CD4-positive, CD25-positive, alpha-beta regulatory T cell (primary cell): ENCODE measurements around the gene TM9SF3. TPM values are rescaled to one million over a fixed set of nuclear protein-coding genes. Genes with fewer than 3 reads are reported as not detected.
"Not testable (repeated sequence)": the region's sequence is repeated elsewhere in the genome, so short reads cannot be mapped to it uniquely, and the experiment has no call there.

Experiments
- ATAC-seq, 2 donors: fragments of 150-1000 bp; cut with Tn5 transposase; one replicate each; pipeline ENCODE4 v1.10.0; 2021; ENCODE audit warnings: low read depth in 2 of 2, moderate number of reproducible peaks in 2 of 2, moderate library complexity in 1 of 2
- DNase-seq, 3 donors: peaks; one replicate each; pipeline versions ENCODE4 v3.0.0 to v3.0.0-alpha.2; 2012 to 2022; ENCODE audit warnings: mixed read lengths in 1 of 3
- H3K27ac ChIP-seq: one replicate; pipeline ENCODE4 v1.7.0; 2013; ENCODE audit warnings: mild to moderate bottlenecking, low read length; ENCODE audit not compliant: insufficient read depth, poor library complexity, severe bottlenecking
- H3K27me3 ChIP-seq: one replicate; pipeline ENCODE4 v1.7.0; 2013; ENCODE audit warnings: low read length; ENCODE audit not compliant: control insufficient read depth, insufficient read depth
- H3K36me3 ChIP-seq: one replicate; pipeline ENCODE4 v1.7.0; 2013; ENCODE audit warnings: mild to moderate bottlenecking, low read length, moderate library complexity; ENCODE audit not compliant: control insufficient read depth, insufficient read depth
- H3K4me1 ChIP-seq: 2 replicates; pipeline ENCODE4 v1.7.0; 2013; ENCODE audit warnings: mild to moderate bottlenecking, low read length; ENCODE audit not compliant: insufficient read depth, control insufficient read depth, poor library complexity, severe bottlenecking
- H3K4me3 ChIP-seq: one replicate; pipeline ENCODE4 v1.7.0; 2013; ENCODE audit warnings: low read depth, mild to moderate bottlenecking, low read length, moderate library complexity
- H3K9me3 ChIP-seq, 2 experiments: 1 replicate in 1 of 2; 2 replicates in 1 of 2; pipeline ENCODE4 v1.7.0; 2013; ENCODE audit warnings: low read length in 2 of 2, mild to moderate bottlenecking in 1 of 2, moderate library complexity in 1 of 2; ENCODE audit not compliant: control insufficient read depth in 2 of 2
- H3K27ac Mint-ChIP-seq, 3 donors: one replicate each; pipeline ENCODE4 v1.8.0; 2020 to 2022; ENCODE audit warnings: mild to moderate bottlenecking in 3 of 3, mixed read lengths in 3 of 3, moderate library complexity in 2 of 3
- H3K27me3 Mint-ChIP-seq: one replicate; pipeline ENCODE4 v1.8.0; 2022; ENCODE audit warnings: mild to moderate bottlenecking, mixed read lengths
- H3K36me3 Mint-ChIP-seq: one replicate; pipeline ENCODE4 v1.8.0; 2020; ENCODE audit warnings: mixed read lengths
- H3K4me1 Mint-ChIP-seq, 4 donors: one replicate each; pipeline ENCODE4 v1.8.0; 2020 to 2022; ENCODE audit warnings: mixed read lengths in 4 of 4, mild to moderate bottlenecking in 1 of 4
- H3K4me3 Mint-ChIP-seq, 4 donors: one replicate each; pipeline ENCODE4 v1.8.0; 2020 to 2022; ENCODE audit warnings: mild to moderate bottlenecking in 4 of 4, mixed read lengths in 4 of 4, moderate library complexity in 3 of 4
- H3K9me3 Mint-ChIP-seq, 7 donors: one replicate each; pipeline ENCODE4 v1.8.0; 2020 to 2022; ENCODE audit warnings: mixed read lengths in 7 of 7, mild to moderate bottlenecking in 3 of 7, moderate library complexity in 2 of 7
- polyA plus RNA-seq, 4 donors: library from polyadenylated mRNA; unstranded; fragments of 300-500 nt; fragmentation: Illumina TruSeq; gene quantifications; one replicate each; pipeline ENCODE4 v1.2.3, GENCODE V29; 2021
- total RNA-seq: library from RNA; stranded (reverse); gene quantifications from one replicate; pipeline ENCODE4 v1.2.3, GENCODE V29; 2022

TM9SF3 gene
- total and polyA plus RNA-seq, 5 donors from 2014 or later, result 59.9 to 82.8 (median 69.7) TPM

DNA sequence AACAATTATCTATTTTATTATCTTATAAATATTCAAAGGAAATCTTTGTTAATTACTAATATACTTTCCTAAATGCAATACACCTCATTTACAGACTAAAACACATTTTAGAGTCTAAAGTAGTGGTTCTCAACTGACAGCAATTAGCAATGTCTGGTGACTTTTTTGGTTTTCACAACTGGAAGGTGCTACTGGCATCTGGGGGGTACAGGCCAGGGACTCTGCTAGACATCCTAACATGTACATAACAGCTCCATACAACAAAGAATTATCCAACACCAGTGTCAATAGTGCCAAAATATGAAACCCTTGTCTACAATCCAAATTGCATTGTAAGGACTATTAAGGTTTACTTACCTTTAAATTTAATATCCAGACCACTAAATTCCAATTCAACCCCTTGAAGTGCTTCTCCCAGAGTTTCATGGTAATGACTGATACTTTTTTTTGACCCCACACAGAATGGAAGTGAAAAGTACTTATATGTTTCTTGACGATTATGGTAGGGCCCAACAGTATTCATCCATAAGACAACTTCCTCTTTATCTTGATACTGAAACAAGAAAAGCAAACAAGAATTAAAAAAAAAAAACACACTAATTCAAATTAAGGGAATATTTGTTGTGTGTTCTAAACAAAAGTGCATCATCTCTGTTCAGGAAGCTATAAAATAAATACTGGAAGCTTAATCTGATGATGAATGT, 10.4 kb downstream of the TM9SF3 start:
- Mint-ChIP-seq H3K36me3 (peaks cover 35% of the 10 kb centered on the region), H3K4me3 (no peak overlapping the region), H3K9me3 (no peaks in the 10 kb centered on the region), H3K4me1 (peaks cover 64 to 82% (median 66%) of the 10 kb centered on the region in 4 donors), H3K27ac (no peak overlapping the region), H3K27me3 (no peaks in the 10 kb centered on the region)
- no peak overlapping the region for H3K27ac ChIP-seq
- peaks cover 24% of the 10 kb centered on the region for H3K36me3 ChIP-seq
- no peak overlapping the region for H3K4me3 ChIP-seq
- DNase-seq (no peak), ATAC-seq (no peak)
- H3K27me3 ChIP-seq, result no peaks in the 10 kb centered on the region
- H3K9me3 ChIP-seq, result no peaks in the 10 kb centered on the region
- H3K4me1 ChIP-seq, result peaks cover 19% of the 10 kb centered on the region

DNA sequence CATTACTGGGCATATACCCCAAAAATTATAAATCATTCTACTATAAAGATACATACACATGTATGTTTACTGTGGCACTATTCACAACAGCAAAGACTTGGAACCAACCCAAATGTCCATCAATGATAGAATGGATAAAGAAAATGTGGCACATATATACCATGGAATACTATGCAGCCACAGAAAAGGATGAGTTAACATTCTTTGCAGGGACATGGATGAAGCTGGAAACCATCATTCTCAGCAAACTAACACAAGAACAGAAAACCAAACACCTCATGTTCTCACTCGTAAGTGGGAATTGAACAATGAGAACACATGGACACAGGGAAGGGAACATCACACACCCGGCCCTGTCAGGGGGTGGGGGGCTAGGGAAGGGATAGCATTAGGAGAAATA, 12.2 kb downstream of the TM9SF3 start:
- H3K27me3 ChIP-seq, H3K27me3 Mint-ChIP-seq, H3K27ac Mint-ChIP-seq, H3K4me3 ChIP-seq, ATAC-seq, H3K9me3 Mint-ChIP-seq, H3K27ac ChIP-seq, DNase-seq, H3K9me3 ChIP-seq: not testable (repeated sequence)
- Mint-ChIP-seq H3K4me1 (peaks cover 58 to 79% (median 63%) of the 10 kb centered on the region in 4 donors), H3K36me3 (peaks cover 31% of the 10 kb centered on the region), H3K4me3 (peak overlapping the region in 1 of 4 donors; percentile 0)
- peaks cover 25% of the 10 kb centered on the region for H3K36me3 ChIP-seq
- H3K4me1 ChIP-seq, result peaks cover 13% of the 10 kb centered on the region

DNA sequence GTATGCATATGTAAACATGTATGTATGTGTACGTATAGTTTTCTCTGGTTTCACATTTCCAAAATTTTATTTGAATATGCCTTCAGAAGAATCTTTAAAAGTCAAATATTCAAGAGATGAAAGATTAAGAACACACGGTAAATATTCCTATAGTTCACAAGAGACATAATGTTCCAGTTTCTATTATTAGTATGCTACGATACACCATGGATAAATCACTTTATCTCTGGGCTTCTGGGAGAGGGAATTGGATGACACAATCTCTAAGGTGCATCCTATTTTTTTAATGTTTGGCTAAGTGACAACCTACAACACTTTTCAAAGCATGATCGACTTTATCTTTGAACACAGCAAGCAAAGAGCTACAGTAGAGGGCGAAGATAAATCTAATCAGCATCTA, 13.8 kb downstream of the TM9SF3 start:
- H3K9me3 ChIP-seq, result no peaks in the 10 kb centered on the region
- Mint-ChIP-seq H3K36me3 (peaks cover 36% of the 10 kb centered on the region), H3K4me3 (no peak overlapping the region), H3K27ac (peak overlapping the region in 1 of 3 donors; percentile 26), H3K4me1 (peaks cover 57 to 79% (median 65%) of the 10 kb centered on the region in 4 donors), H3K9me3 (no peaks in the 10 kb centered on the region), H3K27me3 (no peaks in the 10 kb centered on the region)
- peaks cover 6% of the 10 kb centered on the region for H3K4me1 ChIP-seq
- H3K36me3 ChIP-seq, result peaks cover 29% of the 10 kb centered on the region
- no peak overlapping the region for H3K4me3 ChIP-seq
- H3K27ac ChIP-seq, result no peak overlapping the region
- DNase-seq, result no peak
- no peaks in the 10 kb centered on the region for H3K27me3 ChIP-seq
- ATAC-seq, result no peak

DNA sequence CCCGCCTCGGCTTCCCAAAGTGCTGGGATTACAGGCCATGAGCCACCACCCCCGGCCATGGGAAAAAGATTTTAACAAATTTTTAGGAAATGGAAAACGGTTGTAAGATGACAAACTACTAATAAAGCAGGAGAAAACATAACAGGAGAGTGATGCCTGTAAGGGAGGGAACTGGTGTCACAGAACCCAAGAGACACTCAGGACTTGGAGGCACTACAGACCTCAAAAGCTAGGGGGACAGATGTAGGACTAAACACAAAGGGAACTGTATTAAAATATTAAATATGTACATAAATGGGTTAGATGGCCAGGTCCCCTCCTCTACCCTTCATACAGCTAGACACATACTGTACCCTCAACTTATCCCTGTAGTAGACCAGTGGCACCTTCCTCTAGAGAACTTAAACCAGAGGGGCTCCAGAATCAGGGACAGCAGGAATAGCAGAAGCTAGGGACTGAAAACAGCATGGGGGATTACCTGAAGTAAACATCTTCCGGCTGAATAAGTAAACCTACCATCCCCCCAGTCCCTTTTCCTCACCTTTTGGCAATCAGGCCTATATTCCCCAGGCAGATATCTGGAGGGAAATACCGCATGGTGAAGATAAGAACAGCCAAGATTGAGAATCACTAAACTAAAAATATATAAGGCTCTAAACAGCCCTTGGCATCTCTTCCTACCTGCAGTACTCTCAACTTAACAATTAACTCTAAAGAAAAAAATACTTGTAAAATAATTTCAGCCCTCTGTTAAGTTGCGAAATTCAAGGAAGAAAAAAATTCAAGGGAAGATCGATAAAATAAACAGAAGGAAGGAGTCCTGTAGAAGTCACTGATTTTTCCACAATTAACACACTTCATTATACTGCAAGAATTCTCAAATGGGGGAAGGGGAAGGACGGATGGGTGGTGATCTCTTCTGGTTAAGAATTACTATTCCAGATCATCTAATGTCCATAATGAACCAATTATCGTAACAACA, 15.5 kb downstream of the TM9SF3 start:
- H3K27ac Mint-ChIP-seq, result no peak overlapping the region
- no peaks in the 10 kb centered on the region for H3K9me3 ChIP-seq
- H3K36me3 ChIP-seq, result peaks cover 42% of the 10 kb centered on the region
- no peak for ATAC-seq
- no peak overlapping the region for H3K4me3 Mint-ChIP-seq
- no peak overlapping the region for H3K27ac ChIP-seq
- peaks cover 45% of the 10 kb centered on the region for H3K36me3 Mint-ChIP-seq
- H3K27me3 ChIP-seq, result no peaks in the 10 kb centered on the region
- no peak for DNase-seq
- H3K4me1 Mint-ChIP-seq, result peaks cover 55 to 79% (median 63%) of the 10 kb centered on the region in 4 donors
- no peak overlapping the region for H3K4me3 ChIP-seq
- no peaks in the 10 kb centered on the region for H3K9me3 Mint-ChIP-seq
- no peaks in the 10 kb centered on the region for H3K27me3 Mint-ChIP-seq
- H3K4me1 ChIP-seq, result peaks cover 8% of the 10 kb centered on the region

GRCh38 chr10:96570511-96570910, 16.3 kb downstream of the TM9SF3 start:
- no peaks in the 10 kb centered on the region for H3K27me3 ChIP-seq
- peaks cover 12% of the 10 kb centered on the region for H3K4me1 ChIP-seq
- H3K4me3 ChIP-seq, result no peak overlapping the region
- H3K27ac Mint-ChIP-seq, result no peak overlapping the region
- H3K27me3 Mint-ChIP-seq, result no peaks in the 10 kb centered on the region
- H3K9me3 Mint-ChIP-seq, result no peaks in the 10 kb centered on the region
- H3K4me3 Mint-ChIP-seq, result no peak overlapping the region
- no peak overlapping the region for H3K27ac ChIP-seq
- DNase-seq (no peak), ATAC-seq (no peak)
- H3K9me3 ChIP-seq, result no peaks in the 10 kb centered on the region
- H3K4me1 Mint-ChIP-seq, result peaks cover 61 to 81% (median 68%) of the 10 kb centered on the region in 4 donors
- H3K36me3 Mint-ChIP-seq, result peaks cover 45% of the 10 kb centered on the region
- peaks cover 36% of the 10 kb centered on the region for H3K36me3 ChIP-seq

GRCh38 chr10:96568402-96568801, 18.4 kb downstream of the TM9SF3 start:
- no peak for DNase-seq
- Mint-ChIP-seq H3K27me3 (no peaks in the 10 kb centered on the region), H3K27ac (no peak overlapping the region), H3K4me3 (peak overlapping the region in 1 of 4 donors; percentile 69), H3K9me3 (no peaks in the 10 kb centered on the region), H3K36me3 (peaks cover 26% of the 10 kb centered on the region), H3K4me1 (peaks cover 53 to 69% (median 57%) of the 10 kb centered on the region in 4 donors)
- H3K4me3 ChIP-seq, result no peak overlapping the region
- no peak for ATAC-seq
- H3K27me3 ChIP-seq, result no peaks in the 10 kb centered on the region
- H3K27ac ChIP-seq, result no peak overlapping the region
- no peaks in the 10 kb centered on the region for H3K9me3 ChIP-seq
- H3K36me3 ChIP-seq, result peaks cover 36% of the 10 kb centered on the region
- peaks cover 12% of the 10 kb centered on the region for H3K4me1 ChIP-seq

- Mint-ChIP-seq H3K9me3 (no peaks in the 10 kb centered on the region), H3K4me1 (peaks cover 44 to 55% (median 51%) of the 10 kb centered on the region in 4 donors), H3K4me3 (no peak overlapping the region), H3K27ac (no peak overlapping the region), H3K27me3 (no peaks in the 10 kb centered on the region), H3K36me3 (peaks cover 29% of the 10 kb centered on the region)
- no peaks in the 10 kb centered on the region for H3K9me3 ChIP-seq
- H3K27ac ChIP-seq, result no peak overlapping the region
- peaks cover 12% of the 10 kb centered on the region for H3K4me1 ChIP-seq
- H3K36me3 ChIP-seq, result peaks cover 51% of the 10 kb centered on the region
- no peak overlapping the region for H3K4me3 ChIP-seq
- peak; percentile 73 to 77 for ATAC-seq
- no peaks in the 10 kb centered on the region for H3K27me3 ChIP-seq
- peak in 1 of 3 donors; percentile 76 for DNase-seq
Observed at GRCh38 chr10:96565774-96566173, 21.0 kb downstream of the TM9SF3 start.
